OCI-LY3 (cell line): ENCODE data around the gene MKRN1.

Experiments
- EZH2phosphoT487 ChIP-seq: fragments of 200-600 bp; shearing (Covaris generic); IDR thresholded peaks from 2 replicates; pipeline ENCODE4 v1.6.1; 2018; ENCODE audit warnings: antibody characterized with exemption, mixed run types, low read depth
- TF ChIP-seq, protein P1 (sequence below): fragments of 200-600, 300-600 bp; sonication (generic); IDR thresholded peaks from 2 replicates; pipeline ENCODE4 v1.5.1; 2014; ENCODE audit warnings: antibody characterized with exemption, low read length, low read depth

- TF ChIP-seq, protein P1, sequence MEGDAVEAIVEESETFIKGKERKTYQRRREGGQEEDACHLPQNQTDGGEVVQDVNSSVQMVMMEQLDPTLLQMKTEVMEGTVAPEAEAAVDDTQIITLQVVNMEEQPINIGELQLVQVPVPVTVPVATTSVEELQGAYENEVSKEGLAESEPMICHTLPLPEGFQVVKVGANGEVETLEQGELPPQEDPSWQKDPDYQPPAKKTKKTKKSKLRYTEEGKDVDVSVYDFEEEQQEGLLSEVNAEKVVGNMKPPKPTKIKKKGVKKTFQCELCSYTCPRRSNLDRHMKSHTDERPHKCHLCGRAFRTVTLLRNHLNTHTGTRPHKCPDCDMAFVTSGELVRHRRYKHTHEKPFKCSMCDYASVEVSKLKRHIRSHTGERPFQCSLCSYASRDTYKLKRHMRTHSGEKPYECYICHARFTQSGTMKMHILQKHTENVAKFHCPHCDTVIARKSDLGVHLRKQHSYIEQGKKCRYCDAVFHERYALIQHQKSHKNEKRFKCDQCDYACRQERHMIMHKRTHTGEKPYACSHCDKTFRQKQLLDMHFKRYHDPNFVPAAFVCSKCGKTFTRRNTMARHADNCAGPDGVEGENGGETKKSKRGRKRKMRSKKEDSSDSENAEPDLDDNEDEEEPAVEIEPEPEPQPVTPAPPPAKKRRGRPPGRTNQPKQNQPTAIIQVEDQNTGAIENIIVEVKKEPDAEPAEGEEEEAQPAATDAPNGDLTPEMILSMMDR: no peak
- no peak for TF ChIP-seq EZH2phosphoT487
These were observed 2.5 kb downstream of the MKRN1 start for GRCh38 chr7:140476698-140477261.
